ENCODE measurements around the gene PWWP2B.

Gene PWWP2B

DNA sequence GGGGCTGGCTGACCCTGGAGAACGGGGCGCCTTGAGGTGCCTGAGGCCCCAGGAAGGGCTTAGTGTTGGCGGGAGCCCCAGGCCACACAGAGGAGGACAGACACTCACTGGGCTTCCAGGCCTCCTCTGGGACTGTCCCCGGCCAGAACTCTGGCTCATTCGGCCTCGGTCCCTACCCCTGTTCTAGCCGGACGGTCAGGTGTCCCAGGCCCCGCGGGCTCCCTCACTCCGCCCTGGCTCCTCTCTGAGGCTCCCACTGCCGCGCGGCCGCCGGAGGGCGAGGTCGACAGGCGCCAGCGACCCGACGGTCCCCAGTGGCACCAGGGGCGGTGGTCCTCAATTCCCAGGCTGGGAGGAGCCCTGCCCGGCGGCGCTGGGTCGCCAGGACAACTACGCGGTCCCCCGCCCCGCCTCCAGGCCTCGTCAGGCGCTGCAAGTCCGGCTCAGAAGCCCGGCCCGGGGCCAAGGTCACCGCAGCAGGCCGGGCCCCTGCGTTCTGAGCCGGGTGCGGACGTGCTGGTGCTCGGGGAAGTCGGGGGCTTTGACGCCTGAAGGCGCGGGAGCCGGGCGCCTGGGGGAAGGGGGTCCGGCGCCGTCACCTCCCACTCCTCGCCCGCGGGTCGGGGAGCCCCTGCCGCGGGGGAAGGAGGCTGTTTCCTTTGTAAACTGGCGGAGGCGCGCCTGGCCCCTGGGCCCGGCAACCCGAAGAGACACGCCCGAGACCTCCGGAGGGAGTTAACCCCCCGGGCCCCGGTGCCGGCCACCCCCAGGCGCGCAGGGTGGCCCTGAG, 1.1 kb upstream of the PWWP2B start:
- DNase-seq: no peak

DNA sequence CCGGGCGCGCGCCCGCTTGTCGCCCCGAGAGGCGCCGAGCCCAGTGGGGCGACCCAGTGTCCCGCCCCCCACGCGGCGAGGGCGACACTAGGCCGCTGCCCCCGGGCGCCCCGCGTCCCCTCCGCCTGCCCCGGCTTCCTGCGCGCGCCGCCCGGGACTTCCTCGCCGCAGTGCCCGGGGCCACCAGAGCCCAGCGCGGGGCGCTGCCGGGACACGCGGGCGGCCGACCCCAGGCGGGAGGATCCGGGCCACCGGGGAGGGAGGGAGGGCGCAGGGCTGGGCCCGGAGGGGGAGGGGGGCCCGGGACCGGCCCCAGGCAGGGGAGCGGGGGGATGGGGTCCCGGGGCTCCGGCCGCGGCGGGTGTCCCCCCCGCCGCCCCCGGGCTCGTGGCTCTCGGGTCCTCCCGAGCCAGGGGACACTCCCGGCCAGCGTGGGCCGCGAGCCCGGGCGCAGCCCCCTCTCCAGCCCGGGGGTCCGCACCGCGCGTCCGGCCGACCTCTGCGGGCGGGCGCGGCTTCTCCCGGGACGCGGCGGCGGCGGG, 435 bp upstream of the PWWP2B start:
- no peak for DNase-seq

DNA sequence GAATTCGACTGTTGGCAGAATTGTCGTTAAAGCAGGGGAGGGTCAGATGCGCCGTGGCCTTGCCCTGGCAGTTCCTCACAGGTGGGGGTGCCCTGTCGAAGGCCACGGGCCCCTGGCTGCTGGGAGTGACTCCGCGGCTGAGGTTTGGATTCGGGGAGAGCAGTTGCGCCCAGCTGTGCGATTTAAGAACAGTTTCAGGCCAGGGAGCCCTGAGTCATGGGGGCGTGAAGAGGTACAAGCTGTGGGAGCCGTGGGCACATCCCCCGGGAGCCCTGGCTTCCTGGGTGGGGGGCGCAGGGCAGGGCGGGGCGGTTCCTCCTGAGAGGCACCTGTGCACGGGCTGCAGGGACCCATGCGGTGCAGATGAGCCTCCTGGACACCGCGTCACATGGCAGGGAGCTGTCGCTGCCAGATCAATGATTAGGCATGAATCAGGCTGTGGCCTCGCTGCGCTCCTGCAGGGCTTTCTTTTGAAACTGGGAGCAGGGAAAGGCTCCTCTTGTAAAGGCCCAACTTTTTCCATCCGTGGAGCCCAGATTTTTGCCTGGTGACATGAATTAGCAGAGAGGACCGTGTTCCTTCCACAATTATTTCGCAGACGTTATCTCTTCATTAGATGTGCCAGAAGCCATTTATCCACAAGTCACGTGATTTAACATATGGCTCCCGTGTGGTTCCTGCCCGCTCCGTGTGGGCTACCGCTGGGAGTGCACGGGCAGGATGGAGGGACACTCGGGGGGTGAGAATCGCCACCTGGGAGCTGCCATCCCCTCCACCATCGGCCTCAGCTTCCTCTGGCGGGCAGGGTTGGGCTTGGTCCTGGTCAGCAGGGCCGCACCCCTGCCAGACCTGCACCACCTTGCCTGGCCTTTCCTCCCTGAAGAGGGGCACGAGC, 918 bp downstream of the PWWP2B start:
- DNase-seq: no peak

DNA sequence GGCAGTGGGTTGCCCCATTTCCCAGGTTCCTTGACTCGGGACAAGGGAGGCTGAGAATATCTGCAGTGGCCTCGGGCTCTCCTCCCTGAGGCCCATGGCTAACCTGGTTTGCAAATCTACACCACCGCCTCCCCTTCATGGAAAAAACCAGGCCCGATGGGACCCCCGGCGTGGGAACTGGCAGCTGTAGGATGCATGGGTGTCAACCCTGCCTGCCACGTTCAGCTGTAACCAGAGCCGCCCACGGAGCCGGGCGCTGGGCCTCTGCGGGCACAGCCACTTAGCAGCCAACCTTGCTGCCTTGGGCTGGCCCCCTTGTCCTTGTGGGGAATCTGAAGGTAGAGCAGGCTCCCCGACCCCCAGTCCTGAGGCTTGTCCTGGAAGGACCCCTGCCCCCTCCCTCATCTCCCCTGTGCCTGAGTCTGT, 1.6 kb downstream of the PWWP2B start:
- no peak for DNase-seq

DNA sequence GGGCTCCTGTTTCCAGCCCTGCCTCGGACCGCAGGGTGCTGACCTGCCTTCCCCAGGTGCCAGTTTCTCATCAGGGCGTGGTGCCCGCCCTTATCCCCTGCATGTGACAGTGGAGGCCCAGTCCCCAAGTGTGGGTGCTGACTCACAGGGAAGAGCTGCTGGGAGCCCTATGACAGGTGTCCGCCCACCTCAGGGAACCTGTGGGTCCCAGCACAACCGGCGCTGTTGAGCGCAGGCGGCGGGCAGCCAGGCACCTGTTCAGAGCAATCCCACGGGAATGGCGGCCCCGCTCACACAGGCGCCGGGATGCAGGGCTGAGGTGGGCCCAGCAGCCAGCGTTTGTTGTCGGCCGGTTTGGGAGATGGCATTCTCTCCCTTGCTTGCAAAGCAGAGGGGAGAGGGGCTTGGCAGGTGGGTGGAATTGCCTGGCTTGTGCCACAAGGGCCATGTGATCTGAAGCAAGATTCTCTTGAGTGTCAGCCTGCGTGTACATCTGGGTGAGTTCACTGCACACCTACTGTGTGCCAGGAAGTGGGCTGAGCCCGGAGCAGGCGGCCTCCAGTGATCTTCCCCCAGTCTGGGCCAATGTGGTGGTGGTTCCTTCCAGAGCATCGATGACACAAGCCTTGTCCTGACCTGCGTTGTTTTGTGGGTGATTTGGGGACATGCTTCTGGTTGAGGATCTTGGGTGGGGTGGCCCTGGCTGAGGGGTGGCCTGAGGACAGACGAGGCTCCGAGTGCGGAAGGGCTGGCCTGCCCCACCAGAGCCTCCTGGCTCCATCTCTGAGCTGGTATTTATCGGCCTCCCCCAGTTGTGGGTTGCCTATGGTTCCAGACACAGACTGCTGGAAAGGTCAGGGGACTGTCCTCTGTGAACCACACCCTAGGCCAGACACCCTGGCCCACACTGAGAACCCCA, 2.4 kb downstream of the PWWP2B start:
- no peak for DNase-seq

DNA sequence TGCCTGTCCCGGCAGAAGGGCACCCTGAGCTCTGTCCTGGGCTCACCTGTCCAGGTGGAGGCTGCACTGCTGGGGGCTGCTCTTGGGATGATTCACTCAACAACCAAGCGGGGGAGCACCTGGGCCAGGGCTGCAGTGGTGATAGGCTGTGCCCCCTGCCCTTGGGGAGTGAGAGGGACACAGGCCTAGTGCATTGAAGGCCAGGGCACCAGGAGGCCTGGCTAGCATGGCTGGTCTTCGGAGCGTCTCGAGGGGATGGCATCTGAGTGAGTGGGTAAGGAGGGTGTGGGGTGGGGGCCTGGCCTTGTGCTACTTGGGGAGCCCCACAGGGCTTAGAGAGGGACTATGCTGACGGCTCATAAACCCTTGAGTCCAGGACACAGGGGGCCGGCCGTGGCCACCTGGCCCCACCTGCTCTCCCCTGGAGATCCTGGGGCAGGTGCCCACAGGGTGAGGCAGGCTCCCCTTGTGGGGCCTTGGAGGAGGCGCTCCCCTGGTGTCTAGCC, 3.1 kb downstream of the PWWP2B start:
- no peak for DNase-seq

DNA sequence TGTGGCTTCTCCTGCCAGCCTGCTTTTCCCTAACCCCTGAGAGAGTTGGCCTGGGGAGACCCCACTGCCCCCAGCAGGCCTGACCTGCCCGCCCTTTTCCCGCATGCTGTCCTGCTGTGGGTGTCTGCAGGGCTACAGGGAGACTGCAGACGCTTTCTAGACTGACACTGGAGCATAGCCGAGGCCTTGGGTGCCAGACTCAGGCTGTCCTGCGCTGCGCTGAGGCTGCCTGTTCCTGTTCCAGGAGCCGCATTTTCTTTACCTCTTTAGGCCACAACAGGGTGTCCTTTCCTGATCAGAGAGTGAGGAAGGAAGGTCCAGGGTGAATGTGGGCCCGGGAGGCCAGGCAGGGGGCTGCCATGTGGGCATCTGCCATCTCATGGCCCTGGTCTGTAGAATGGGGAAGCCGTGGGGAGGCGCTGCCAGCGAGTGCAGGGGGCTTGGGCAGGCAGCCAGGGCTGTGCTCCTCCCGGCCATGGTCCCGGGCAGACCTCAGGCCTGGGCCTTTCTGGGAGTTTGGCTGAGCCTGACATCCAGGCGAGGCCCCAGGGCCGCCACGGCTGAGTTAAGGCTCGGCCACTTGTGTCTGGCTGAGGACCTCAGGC, 3.6 kb downstream of the PWWP2B start:
- DNase-seq: no peak

DNA sequence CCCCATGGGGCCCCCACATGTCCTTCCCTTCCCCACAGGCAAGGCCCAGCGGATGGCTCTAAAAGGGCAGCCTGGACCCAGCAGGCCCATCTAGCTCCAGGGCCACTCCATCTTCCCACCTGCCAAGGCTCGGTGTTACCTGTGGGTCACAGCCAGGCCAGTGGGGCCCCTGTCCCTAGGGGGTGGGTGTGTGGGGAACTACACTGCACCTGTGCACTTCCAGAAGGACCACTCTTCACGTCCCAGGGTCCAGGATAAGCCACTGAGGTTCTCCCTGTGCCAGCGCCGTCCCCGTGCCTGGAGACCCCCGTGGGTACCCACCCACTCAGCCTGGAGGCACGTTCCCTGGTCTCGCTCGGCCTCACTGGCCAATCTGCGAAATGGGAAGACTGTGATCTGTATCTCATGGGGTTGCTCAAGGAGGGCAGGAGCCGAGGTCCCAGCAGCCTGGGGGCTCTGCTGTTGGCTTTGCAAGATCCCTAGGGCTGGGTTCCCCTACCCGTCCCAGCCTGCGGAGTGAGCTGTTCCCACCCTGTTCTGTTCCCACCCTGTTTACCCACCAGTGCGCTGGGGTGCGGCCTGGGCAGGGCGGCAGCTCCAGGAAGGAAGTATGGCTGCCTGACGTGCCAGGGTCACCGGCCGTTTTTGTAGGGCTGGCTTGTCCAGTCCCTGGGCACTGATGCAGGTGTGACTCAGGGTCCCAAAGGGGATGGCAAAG, 4.6 kb downstream of the PWWP2B start:
- DNase-seq: no peak

DNA sequence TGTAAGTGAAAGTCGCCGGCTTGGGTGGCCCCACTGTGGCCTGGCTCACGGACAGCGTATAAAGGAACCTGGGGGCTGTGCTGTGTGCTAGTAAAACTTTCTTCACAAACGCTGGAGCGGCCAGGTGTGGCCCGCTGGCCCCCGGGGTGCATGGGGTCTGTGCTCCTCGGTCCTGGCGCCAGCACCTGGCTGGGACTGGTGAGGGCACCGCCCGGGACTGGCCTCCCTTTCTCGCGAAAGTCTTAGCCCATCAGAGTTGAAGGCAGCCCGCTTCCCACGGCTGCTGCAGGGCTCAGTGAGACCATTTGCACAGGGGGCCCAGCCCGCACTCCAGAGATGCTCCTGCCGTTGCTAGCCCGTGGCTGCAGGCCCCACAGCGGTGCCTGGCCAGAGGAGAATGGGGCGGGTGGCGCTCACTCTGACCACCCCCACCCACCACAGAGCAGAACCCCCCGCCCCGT, 5.8 kb downstream of the PWWP2B start:
- DNase-seq: no peak

DNA sequence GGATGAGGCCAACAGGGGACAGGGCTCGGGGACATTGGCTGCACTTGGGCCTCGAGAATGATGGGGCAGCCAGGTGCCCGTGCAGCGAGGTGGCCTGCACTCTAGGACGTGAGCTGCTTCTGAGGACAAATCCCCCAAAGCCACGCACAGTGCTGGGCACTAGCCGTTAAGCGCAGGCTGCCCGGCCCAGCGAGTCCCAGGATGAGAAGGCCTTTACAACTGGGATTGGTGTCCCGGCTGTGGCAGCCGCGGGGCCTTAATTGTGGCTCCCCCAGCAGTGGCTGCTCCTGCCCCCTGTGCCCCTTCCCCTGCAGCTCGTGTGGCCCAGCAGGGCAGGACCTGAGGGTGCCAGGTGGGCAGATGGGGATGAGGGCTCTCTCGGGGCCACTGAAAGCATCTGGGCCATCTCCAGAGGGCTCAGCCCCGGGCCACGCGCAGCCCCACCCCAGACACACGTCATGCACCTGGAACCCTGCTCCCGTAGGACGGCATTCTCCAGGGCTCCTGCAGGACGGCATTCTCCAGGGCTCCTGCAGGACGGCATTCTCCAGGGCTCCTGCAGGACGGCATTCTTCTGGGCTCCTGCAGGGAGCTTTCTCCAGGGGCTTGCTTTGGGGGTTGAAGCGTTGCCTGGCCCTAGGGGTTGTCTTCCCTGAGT, 6.6 kb downstream of the PWWP2B start:
- no peak for DNase-seq

DNA sequence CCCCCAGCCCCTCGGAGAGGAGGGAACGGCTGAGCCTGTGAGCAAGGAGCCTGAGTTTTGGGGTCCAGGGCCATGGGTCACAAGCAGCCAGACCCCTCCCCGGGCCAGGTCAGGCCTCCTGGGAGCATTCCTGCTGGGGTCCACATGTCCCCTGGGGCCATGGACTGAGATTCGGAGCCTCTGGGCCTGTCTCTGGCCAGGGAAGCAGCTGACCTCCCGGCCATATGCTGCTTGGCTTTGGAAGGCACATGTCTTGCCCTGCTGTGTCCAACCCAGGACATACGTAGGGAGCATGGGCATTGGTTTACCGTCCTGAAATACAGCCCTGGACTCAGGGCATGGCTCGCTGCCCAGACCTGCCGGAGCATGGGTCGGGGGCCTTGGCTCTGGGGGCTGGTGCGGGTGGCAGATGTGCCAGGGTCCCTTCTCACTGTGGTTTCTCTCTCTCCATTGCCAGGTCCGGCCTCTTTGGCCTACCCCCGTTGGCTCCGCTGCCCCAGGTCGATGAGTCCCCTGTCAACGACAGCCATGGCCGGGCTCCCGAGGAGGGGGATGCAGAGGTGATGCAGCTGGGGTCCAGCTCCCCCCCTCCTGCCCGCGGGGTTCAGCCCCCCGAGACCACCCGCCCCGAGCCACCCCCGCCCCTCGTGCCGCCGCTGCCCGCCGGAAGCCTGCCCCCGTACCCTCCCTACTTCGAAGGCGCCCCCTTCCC, 7.3 kb downstream of the PWWP2B start:
- DNase-seq: no peak

DNA sequence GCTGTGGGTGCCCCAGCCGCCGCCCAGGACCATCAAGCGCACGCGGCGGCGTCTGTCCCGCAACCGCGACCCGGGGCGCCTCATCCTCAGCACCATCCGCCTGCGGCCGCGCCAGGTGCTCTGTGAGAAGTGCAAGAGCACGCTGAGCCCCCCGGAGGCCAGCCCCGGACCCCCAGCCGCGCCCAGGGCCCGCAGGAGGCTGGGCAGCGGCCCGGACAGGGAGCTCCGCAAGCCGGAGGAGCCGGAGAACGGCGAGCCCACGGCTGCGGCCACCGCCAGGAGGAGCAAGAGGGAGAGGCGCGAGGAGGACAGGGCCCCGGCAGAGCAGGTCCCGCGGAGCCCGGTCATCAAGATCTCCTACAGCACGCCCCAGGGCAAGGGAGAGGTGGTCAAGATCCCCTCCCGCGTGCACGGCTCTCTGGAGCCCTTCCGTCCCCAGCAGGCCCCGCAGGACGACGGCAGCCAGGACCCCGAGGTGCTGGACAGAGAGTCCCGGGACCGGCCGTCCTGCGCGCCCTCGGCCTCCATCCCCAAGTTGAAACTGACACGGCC, 8.0 kb downstream of the PWWP2B start:
- no peak for DNase-seq

DNA sequence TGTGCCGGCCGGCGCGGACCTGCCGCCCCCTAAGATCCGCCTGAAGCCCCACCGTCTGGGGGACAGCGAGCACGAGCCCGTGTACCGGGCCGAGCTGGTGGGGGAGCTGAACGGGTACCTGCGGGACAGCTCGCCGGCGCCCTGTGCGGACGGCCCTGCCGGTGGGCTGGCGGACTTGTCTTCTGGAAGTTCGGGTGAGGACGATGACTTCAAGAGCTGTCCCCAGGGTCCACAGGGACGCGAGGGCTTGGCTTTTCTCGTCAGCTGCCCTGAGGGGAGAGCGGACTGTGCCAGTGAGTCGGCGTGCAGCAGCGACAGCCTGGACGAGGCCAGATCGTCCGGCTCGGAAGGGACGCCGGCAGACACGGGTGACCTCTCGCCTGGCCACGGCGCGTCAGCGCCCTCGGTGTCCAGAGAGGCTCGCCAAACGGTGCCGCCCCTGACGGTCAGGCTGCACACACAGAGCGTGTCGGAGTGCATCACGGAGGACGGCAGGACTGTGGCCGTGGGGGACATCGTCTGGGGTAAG, 8.5 kb downstream of the PWWP2B start:
- DNase-seq: no peak

DNA sequence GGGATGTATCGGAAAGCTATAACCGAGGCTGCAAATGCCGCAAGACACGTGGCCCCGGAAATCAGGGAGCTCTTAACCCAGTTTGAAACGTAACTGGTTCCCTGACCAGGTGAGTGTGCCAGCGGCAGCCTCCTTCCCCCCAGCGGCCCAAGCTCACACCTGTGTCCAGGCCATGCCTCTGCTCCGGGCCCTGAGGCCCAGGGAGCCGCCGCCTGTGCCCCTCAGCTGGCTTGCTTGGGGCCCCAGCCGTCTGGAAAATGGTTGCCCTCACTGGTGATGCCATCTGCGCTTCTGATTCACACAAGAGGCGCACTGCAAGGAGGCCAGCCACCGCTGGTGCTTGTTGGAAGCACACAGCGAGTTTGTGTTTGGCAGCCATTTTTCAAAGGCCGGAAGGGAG, 9.2 kb downstream of the PWWP2B start:
- no peak for DNase-seq

DNA sequence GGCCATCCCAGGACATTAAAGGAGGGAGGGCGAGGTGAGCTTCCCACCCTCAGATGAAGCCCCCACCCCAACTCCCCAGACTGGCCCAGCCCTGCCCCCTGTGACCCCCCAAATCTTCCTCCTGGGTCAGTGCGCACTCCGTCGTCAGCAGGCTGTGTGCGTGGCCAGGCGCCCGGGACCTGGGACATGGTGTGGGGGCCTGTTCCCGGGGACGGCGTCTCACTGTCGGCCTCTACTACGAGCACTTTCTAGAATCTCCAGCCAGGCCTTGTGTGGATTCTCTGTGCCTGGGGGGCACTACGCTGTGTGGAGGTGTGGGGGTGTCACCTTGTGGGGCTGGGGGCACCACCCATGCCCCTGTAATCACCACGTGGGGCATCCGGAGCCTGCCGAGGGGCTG, 9.8 kb downstream of the PWWP2B start:
- no peak for DNase-seq

DNA sequence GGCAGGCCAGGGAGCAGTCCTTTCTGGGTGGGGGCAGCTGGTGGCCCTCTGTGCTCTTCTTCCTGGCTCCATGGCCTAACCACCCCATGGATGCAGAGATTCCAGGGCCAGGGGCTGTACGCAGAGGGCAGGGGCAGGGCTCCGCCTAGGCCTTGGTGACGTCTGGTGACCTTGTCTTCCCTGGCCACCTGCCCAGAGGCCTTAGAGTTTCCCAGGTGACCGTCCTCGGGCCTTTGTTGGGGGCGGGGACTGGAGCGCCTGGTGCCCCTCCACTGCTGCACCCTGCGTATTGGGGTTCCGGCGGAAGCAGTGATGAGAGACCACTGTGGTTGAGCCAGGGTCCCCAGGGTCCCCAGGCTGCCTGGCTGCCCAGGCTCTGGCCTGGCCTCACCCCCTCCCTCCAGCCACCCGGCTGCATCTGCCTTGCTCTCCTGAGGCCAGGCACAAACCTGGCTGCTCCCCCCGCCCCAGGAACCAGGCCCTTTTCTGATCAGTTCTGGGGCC, 10.3 kb downstream of the PWWP2B start:
- DNase-seq: no peak

DNA sequence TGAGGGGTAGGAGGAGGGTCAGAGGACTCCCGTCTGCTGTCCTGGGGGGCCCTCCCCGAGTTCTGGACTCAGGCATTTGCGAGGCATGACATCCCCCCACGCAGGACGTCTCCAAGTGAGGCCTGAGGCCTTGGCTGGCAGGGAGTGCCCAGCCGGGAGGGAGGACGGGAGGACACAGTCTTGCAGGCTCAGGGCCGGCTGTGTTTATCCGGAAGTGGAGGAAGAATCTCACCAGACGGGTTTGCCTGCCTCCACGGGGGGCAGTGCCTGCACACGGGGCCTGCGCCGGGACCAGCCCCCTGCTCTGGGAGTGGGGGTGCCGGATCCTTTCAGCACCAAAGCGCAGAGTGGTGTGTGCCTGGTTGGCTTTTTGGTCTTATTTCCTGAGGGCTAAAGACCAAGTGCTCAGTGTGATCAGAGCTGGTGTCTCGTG, 10.9 kb downstream of the PWWP2B start:
- no peak for DNase-seq

DNA sequence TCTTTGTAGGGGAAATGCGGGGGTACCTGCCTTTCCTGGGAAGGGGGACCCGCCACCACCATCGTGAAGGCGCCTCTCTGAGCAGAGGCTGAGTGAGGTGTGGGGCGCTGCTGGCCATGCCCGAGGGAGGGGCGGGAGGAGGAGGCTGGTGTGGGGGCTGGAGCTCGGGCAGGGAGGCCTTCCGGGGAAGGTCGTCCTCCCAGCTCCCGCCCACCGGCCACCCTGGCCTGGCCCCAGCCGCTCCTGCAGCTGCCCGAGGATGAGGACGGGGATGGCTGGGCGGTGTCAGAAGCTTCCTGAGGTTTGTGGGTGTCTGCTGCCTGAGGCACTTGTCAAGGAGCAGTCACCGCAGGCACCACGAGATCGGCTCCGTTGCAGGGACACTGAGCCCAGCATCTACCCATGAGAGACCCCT, 11.4 kb downstream of the PWWP2B start:
- DNase-seq: no peak

Data from hippocampal formation (tissue), 2 donors.